ENCODE measurements around the gene TCF19.

TCF19 gene

DNA sequence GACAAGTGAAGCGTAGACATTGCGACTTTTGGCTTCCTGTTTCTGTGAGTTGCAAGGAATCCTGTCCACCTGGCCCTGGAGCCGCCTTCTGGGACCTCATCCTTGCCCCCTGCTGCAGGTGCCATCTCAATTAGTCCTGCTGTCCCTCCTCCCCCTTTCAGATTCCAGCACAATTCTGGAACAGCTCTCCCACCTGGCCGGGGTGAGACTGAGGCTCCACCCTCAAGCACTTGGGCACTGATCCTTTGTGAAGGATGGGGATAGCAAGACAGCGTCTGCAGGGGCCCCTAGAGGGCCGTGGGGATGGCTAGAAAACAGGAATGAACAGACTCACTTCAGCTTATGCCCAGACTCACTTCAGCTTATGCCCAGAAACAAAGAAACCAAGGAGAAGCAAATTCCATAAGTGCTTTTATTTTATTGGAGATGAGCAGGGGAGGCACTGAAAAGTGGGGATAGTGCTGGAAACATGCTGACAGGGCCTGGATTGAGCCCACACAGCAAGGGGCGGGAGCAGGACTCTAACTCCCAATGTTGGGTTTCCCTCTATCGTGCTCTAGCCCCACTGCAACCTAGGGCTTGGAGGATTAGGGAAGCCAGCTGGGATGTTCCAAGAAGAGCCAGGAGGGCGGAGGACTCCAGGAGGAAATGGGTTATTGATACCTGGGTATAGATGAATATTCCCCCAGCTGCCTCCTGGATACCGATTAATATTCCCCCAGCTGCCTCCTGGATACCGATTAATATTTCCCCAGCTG lies 47.4 kb upstream of the TCF19 start:
- ChIA-PET POLR2A (no interaction called here), CTCF (interaction anchor here (0.8 to 1.8 kb wide), 8 partner anchors 9 to 256 kb away, joined by 3 to 6 read pairs (median 4); no protein-coding TSS in a partner anchor)
- Histone ChIP-seq H3K4me3 (ENCODE audit: low read depth, low read length) (no peak overlapping the region), H3K9me3 (ENCODE audit: control insufficient read depth, insufficient read depth, low read depth, low read length) (no peaks in the 10 kb centered on the region), H3K36me3 (ENCODE audit: control insufficient read depth in 2 of 2, insufficient read depth in 1 of 2, low read length in 2 of 2) (no peaks in the 10 kb centered on the region), H3K4me1 (ENCODE audit: control insufficient read depth, insufficient read depth, low read length) (peaks cover 7% of the 10 kb centered on the region), H3K27ac (ENCODE audit: extremely low read depth, low read depth, low read length) (no peak overlapping the region)
- TF ChIP-seq, protein P1, sequence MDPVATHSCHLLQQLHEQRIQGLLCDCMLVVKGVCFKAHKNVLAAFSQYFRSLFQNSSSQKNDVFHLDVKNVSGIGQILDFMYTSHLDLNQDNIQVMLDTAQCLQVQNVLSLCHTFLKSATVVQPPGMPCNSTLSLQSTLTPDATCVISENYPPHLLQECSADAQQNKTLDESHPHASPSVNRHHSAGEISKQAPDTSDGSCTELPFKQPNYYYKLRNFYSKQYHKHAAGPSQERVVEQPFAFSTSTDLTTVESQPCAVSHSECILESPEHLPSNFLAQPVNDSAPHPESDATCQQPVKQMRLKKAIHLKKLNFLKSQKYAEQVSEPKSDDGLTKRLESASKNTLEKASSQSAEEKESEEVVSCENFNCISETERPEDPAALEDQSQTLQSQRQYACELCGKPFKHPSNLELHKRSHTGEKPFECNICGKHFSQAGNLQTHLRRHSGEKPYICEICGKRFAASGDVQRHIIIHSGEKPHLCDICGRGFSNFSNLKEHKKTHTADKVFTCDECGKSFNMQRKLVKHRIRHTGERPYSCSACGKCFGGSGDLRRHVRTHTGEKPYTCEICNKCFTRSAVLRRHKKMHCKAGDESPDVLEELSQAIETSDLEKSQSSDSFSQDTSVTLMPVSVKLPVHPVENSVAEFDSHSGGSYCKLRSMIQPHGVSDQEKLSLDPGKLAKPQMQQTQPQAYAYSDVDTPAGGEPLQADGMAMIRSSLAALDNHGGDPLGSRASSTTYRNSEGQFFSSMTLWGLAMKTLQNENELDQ (tag by site-specific recombination; IDR thresholded peaks at IDR 0.05; ENCODE audit: low read depth) = no peak
- no peak for TF ChIP-seq ZNF423 (tag by site-specific recombination; IDR thresholded peaks at IDR 0.05)
- no peak for TF ChIP-seq ZNF561 (tag by site-specific recombination; IDR thresholded peaks at IDR 0.05; ENCODE audit: borderline replicate concordance)

DNA sequence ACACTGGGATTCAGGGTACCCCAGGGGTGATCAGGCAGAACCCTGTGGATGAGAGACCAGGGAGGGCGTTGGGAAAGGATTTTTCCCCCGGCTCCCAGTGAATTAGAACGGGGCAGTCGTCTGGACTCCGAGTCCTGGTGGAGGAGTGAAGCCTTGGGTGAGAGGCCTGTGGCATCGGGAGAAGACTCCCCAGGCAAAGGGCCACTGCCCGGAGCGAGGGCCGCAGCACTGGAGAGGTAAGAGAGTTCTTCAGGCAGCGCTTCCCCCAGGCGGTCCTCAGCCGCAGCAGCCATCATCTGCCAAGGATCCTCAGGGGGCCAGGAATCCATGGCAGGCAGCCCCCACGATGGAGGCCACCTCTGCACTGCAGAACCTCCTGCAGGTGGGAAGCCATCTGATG lies 46.7 kb upstream of the TCF19 start:
- Histone ChIP-seq H3K27ac (ENCODE audit: extremely low read depth, low read depth, low read length) (no peak overlapping the region), H3K4me1 (ENCODE audit: control insufficient read depth, insufficient read depth, low read length) (peaks cover 7% of the 10 kb centered on the region), H3K4me3 (ENCODE audit: low read depth, low read length) (no peak overlapping the region), H3K9me3 (ENCODE audit: control insufficient read depth, insufficient read depth, low read depth, low read length) (no peaks in the 10 kb centered on the region), H3K36me3 (ENCODE audit: control insufficient read depth in 2 of 2, insufficient read depth in 1 of 2, low read length in 2 of 2) (no peaks in the 10 kb centered on the region)
- ChIA-PET CTCF (interaction anchor here (0.8 to 8.3 kb wide), 4 partner anchors 9 to 143 kb away, joined by 3 to 60 read pairs (median 4); no protein-coding TSS in a partner anchor), POLR2A (no interaction called here)
- TF ChIP-seq ZNF132 (tag by site-specific recombination; IDR thresholded peaks at IDR 0.05; ENCODE audit: borderline replicate concordance) = no peak
- no peak for TF ChIP-seq ZNF211 (tag by site-specific recombination; IDR thresholded peaks at IDR 0.05; ENCODE audit: low read depth)
- no peak for TF ChIP-seq ZNF202 (tag by site-specific recombination; IDR thresholded peaks at IDR 0.05; ENCODE audit: borderline replicate concordance)
- no peak for TF ChIP-seq ZNF24 (tag by site-specific recombination; IDR thresholded peaks at IDR 0.05)
- no peak for TF ChIP-seq ZNF830 (tag by site-specific recombination; IDR thresholded peaks at IDR 0.05; ENCODE audit: low read depth)
- TF ChIP-seq ZNF621 (tag by site-specific recombination; IDR thresholded peaks at IDR 0.05) = no peak
- TF ChIP-seq ZBTB17 (tag by site-specific recombination; IDR thresholded peaks at IDR 0.05) = no peak
- TF ChIP-seq, protein P2, sequence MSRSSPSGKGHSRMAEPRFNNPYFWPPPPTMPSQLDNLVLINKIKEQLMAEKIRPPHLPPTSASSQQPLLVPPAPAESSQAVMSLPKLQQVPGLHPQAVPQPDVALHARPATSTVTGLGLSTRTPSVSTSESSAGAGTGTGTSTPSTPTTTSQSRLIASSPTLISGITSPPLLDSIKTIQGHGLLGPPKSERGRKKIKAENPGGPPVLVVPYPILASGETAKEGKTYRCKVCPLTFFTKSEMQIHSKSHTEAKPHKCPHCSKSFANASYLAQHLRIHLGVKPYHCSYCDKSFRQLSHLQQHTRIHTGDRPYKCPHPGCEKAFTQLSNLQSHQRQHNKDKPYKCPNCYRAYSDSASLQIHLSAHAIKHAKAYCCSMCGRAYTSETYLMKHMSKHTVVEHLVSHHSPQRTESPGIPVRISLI (tag by site-specific recombination; IDR thresholded peaks at IDR 0.05) = no peak
- no peak for TF ChIP-seq ZNF555 (tag by site-specific recombination; conservative IDR thresholded peaks at IDR 0.05)
- no peak for TF ChIP-seq ZBTB48 (tag by site-specific recombination; IDR thresholded peaks at IDR 0.05)
- TF ChIP-seq, protein P3, sequence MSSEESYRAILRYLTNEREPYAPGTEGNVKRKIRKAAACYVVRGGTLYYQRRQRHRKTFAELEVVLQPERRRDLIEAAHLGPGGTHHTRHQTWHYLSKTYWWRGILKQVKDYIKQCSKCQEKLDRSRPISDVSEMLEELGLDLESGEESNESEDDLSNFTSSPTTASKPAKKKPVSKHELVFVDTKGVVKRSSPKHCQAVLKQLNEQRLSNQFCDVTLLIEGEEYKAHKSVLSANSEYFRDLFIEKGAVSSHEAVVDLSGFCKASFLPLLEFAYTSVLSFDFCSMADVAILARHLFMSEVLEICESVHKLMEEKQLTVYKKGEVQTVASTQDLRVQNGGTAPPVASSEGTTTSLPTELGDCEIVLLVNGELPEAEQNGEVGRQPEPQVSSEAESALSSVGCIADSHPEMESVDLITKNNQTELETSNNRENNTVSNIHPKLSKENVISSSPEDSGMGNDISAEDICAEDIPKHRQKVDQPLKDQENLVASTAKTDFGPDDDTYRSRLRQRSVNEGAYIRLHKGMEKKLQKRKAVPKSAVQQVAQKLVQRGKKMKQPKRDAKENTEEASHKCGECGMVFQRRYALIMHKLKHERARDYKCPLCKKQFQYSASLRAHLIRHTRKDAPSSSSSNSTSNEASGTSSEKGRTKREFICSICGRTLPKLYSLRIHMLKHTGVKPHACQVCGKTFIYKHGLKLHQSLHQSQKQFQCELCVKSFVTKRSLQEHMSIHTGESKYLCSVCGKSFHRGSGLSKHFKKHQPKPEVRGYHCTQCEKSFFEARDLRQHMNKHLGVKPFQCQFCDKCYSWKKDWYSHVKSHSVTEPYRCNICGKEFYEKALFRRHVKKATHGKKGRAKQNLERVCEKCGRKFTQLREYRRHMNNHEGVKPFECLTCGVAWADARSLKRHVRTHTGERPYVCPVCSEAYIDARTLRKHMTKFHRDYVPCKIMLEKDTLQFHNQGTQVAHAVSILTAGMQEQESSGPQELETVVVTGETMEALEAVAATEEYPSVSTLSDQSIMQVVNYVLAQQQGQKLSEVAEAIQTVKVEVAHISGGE (tag by site-specific recombination; conservative IDR thresholded peaks at IDR 0.05; ENCODE audit: low read depth) = no peak
- no peak for TF ChIP-seq ZNF274 (IDR thresholded peaks at IDR 0.05; ENCODE audit: low read length)
- no peak for TF ChIP-seq ZNF274 (tag by site-specific recombination; IDR thresholded peaks at IDR 0.05; ENCODE audit: borderline replicate concordance)
- TF ChIP-seq ZNF624 (tag by site-specific recombination; IDR thresholded peaks at IDR 0.05) = no peak
- TF ChIP-seq, protein P4, sequence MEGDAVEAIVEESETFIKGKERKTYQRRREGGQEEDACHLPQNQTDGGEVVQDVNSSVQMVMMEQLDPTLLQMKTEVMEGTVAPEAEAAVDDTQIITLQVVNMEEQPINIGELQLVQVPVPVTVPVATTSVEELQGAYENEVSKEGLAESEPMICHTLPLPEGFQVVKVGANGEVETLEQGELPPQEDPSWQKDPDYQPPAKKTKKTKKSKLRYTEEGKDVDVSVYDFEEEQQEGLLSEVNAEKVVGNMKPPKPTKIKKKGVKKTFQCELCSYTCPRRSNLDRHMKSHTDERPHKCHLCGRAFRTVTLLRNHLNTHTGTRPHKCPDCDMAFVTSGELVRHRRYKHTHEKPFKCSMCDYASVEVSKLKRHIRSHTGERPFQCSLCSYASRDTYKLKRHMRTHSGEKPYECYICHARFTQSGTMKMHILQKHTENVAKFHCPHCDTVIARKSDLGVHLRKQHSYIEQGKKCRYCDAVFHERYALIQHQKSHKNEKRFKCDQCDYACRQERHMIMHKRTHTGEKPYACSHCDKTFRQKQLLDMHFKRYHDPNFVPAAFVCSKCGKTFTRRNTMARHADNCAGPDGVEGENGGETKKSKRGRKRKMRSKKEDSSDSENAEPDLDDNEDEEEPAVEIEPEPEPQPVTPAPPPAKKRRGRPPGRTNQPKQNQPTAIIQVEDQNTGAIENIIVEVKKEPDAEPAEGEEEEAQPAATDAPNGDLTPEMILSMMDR (tag by site-specific recombination; IDR thresholded peaks at IDR 0.05) = no peak
- no peak for TF ChIP-seq ZNF175 (tag by site-specific recombination; IDR thresholded peaks at IDR 0.05)
- TF ChIP-seq, protein P5, sequence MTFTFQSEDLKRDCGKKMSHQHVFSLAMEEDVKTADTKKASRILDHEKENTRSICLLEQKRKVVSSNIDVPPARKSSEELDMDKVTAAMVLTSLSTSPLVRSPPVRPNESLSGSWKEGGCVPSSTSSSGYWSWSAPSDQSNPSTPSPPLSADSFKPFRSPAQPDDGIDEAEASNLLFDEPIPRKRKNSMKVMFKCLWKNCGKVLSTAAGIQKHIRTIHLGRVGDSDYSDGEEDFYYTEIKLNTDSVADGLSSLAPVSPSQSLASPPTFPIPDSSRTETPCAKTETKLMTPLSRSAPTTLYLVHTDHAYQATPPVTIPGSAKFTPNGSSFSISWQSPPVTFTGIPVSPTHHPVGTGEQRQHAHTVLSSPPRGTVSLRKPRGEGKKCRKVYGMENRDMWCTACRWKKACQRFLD (tag by site-specific recombination; IDR thresholded peaks at IDR 0.05) = no peak
- no peak for TF ChIP-seq ZNF394 (tag by site-specific recombination; IDR thresholded peaks at IDR 0.05; ENCODE audit: borderline replicate concordance)
- no peak for TF ChIP-seq ZNF76 (tag by site-specific recombination; IDR thresholded peaks at IDR 0.05; ENCODE audit: borderline replicate concordance, low read depth)
